Measurements from ENCODE around the gene SERPINI1.

SERPINI1 gene

GRCh38 chr3:167783781-167784180 lies 48.3 kb downstream of the SERPINI1 start:
- no peak overlapping the region for H3K4me3 ChIP-seq (ENCODE audit: low read length)
- TF ChIP-seq, protein P1, sequence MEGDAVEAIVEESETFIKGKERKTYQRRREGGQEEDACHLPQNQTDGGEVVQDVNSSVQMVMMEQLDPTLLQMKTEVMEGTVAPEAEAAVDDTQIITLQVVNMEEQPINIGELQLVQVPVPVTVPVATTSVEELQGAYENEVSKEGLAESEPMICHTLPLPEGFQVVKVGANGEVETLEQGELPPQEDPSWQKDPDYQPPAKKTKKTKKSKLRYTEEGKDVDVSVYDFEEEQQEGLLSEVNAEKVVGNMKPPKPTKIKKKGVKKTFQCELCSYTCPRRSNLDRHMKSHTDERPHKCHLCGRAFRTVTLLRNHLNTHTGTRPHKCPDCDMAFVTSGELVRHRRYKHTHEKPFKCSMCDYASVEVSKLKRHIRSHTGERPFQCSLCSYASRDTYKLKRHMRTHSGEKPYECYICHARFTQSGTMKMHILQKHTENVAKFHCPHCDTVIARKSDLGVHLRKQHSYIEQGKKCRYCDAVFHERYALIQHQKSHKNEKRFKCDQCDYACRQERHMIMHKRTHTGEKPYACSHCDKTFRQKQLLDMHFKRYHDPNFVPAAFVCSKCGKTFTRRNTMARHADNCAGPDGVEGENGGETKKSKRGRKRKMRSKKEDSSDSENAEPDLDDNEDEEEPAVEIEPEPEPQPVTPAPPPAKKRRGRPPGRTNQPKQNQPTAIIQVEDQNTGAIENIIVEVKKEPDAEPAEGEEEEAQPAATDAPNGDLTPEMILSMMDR (conservative IDR thresholded peaks at IDR 0.05; ENCODE audit: low read depth, low read length) = no peak
- DNase-seq (ENCODE audit: low read depth) = no peak

GRCh38 chr3:167785790-167786189 lies 50.3 kb downstream of the SERPINI1 start:
- TF ChIP-seq, protein P1 (conservative IDR thresholded peaks at IDR 0.05; ENCODE audit: low read depth, low read length) = no peak
- no peak overlapping the region for H3K4me3 ChIP-seq (ENCODE audit: low read length)
- no peak for DNase-seq (ENCODE audit: low read depth)

- TF ChIP-seq, protein P1 (conservative IDR thresholded peaks at IDR 0.05; ENCODE audit: low read depth, low read length) = no peak
- H3K4me3 ChIP-seq (ENCODE audit: low read length) = no peak overlapping the region
- DNase-seq (ENCODE audit: low read depth) = no peak
Observed at GRCh38 chr3:167787440-167787839, 51.9 kb downstream of the SERPINI1 start.

GRCh38 chr3:167798443-167798842 lies 62.9 kb downstream of the SERPINI1 start:
- TF ChIP-seq, protein P1 (conservative IDR thresholded peaks at IDR 0.05; ENCODE audit: low read depth, low read length) = no peak
- no peak for DNase-seq (ENCODE audit: low read depth)
- H3K4me3 ChIP-seq (ENCODE audit: low read length) = no peak overlapping the region

DNA sequence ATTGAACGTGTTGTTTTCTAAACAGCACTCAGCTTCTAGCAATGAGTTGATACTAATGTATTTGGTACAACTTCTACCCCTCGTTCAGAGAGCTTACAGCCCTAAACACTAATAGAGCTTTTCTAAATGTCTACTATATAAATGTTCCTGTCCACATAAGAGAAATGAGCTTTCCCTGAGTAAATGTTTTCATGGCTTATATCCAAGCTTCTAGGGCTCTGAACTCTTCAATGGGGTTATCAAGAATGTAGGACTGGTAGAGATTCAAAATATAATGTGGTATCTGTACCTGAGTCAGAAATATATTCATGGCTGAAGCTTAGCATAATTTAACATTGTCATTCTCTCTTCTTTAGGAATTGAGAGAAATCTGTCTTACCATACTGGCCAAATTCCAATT lies 73.4 kb downstream of the SERPINI1 start:
- TF ChIP-seq, protein P1 (conservative IDR thresholded peaks at IDR 0.05; ENCODE audit: low read depth, low read length) = no peak
- no peak for DNase-seq (ENCODE audit: low read depth)
- no peak overlapping the region for H3K4me3 ChIP-seq (ENCODE audit: low read length)

DNA sequence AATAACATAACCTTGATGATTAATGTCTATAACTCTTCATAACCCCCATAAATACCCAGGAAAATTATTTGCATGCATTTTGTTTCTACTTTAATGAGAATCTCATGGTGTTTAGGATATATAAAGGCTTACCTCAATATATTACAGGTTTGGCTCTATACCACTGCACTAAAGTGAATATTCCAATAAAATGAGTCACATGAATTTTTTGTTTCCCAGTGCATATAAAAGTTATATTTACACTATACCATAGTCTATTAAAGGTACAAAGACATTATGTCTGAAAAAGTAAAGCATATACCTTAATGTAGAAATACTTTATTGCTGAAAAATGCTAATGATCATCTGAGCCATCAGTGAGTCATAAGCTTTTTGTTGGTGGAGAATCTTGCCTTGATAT lies 74.7 kb downstream of the SERPINI1 start:
- TF ChIP-seq, protein P1 (conservative IDR thresholded peaks at IDR 0.05; ENCODE audit: low read depth, low read length) = no peak
- no peak for DNase-seq (ENCODE audit: low read depth)
- H3K4me3 ChIP-seq (ENCODE audit: low read length) = no peak overlapping the region

DNA sequence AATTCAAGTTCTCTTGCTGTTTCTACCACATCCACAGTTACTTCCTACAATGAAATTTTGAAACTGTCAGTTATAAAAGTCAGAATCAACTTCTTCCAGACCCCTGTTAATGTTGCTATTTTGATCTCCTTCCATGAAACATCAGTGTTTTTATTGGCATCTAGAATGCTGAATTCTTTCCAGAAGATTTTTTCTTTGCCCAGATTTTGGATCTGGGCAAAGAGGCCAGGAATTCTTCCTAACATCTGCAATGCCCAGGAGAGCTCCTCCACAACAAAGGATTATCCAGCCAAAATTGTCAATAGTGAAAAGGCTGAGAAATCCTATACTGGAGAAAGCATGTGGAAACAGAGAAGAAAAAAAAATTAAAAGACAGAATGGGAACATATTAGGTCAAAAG lies 75.5 kb downstream of the SERPINI1 start:
- TF ChIP-seq, protein P1 (conservative IDR thresholded peaks at IDR 0.05; ENCODE audit: low read depth, low read length) = no peak
- no peak for DNase-seq (ENCODE audit: low read depth)
- no peak overlapping the region for H3K4me3 ChIP-seq (ENCODE audit: low read length)
